Neural progenitor cell (in vitro differentiated cells): ENCODE measurements around the gene PXDN. TPM values are rescaled to one million over a fixed set of nuclear protein-coding genes. Genes with fewer than 3 reads are reported as not detected.

ENCODE experiments used
- DNase-seq: peaks from one replicate; pipeline ENCODE4 v3.0.0-alpha.2; 2016; ENCODE audit warnings: low spot score
- H2AFZ ChIP-seq: fragments of 200-600 bp; sonication (generic); replicated peaks from 2 replicates; pipeline ENCODE4 v1.6.1; 2016; ENCODE audit warnings: antibody characterized with exemption
- H3F3A ChIP-seq: fragments of 200-600 bp; sonication (generic); 2 replicates; pipeline ENCODE4 v1.6.1; 2016; ENCODE audit warnings: antibody characterized with exemption, low read depth
- H3K27ac ChIP-seq: fragments of 200-600 bp; sonication (generic); 2 replicates; pipeline ENCODE4 v1.5.1; 2016; ENCODE audit warnings: mild to moderate bottlenecking
- H3K27me3 ChIP-seq: fragments of 200-600 bp; sonication (generic); 2 replicates; pipeline ENCODE4 v1.6.1; 2016; ENCODE audit warnings: mild to moderate bottlenecking, moderate library complexity
- H3K36me3 ChIP-seq: fragments of 200-600 bp; sonication (generic); 2 replicates; pipeline ENCODE4 v1.5.1; 2016
- H3K4me1 ChIP-seq: fragments of 200-600 bp; sonication (generic); 2 replicates; pipeline ENCODE4 v1.6.1; 2016; ENCODE audit warnings: mixed run types
- H3K4me2 ChIP-seq: fragments of 200-600 bp; sonication (generic); 2 replicates; pipeline ENCODE4 v1.6.1; 2016
- H3K4me3 ChIP-seq: fragments of 200-600 bp; sonication (generic); 2 replicates; pipeline ENCODE4 v1.5.1; 2016
- H3K79me2 ChIP-seq: fragments of 200-600 bp; sonication (generic); 2 replicates; pipeline ENCODE4 v1.6.1; 2016; ENCODE audit warnings: low read depth
- H3K9ac ChIP-seq: fragments of 200-600 bp; sonication (generic); 2 replicates; pipeline ENCODE4 v1.6.1; 2016
- H3K9me3 ChIP-seq: fragments of 200-600 bp; sonication (generic); 2 replicates; pipeline ENCODE4 v1.5.1; 2016; ENCODE audit warnings: low read depth
- H4K20me1 ChIP-seq: fragments of 200-600 bp; sonication (generic); 2 replicates; pipeline ENCODE4 v1.6.1; 2016; ENCODE audit warnings: low read depth
- H3K27ac Mint-ChIP-seq: 3 replicates; pipeline ENCODE4 v1.8.0; 2021; ENCODE audit warnings: mixed read lengths
- H3K27me3 Mint-ChIP-seq: 2 replicates; pipeline ENCODE4 v1.8.0; 2022; ENCODE audit warnings: low read depth, mild to moderate bottlenecking, inconsistent platforms, moderate library complexity, mixed read lengths; ENCODE audit not compliant: insufficient read depth
- H3K36me3 Mint-ChIP-seq: 3 replicates; pipeline ENCODE4 v1.8.0; 2021; ENCODE audit warnings: mixed read lengths
- H3K4me1 Mint-ChIP-seq: 3 replicates; pipeline ENCODE4 v1.8.0; 2021; ENCODE audit warnings: mixed read lengths
- H3K4me3 Mint-ChIP-seq: 3 replicates; pipeline ENCODE4 v1.8.0; 2021; ENCODE audit warnings: mild to moderate bottlenecking, moderate library complexity, mixed read lengths
- H3K9me3 Mint-ChIP-seq: 3 replicates; pipeline ENCODE4 v1.8.0; 2020; ENCODE audit warnings: mixed read lengths
- CTCF ChIP-seq: fragments of 200-600 bp; sonication (generic); IDR thresholded peaks from 2 replicates; pipeline ENCODE4 v1.5.1; 2017; ENCODE audit warnings: antibody characterized with exemption, mild to moderate bottlenecking
- EZH2 ChIP-seq: fragments of 200-600 bp; sonication (generic); IDR thresholded peaks from 2 replicates; pipeline ENCODE4 v1.6.1; 2017; ENCODE audit warnings: antibody characterized with exemption, mild to moderate bottlenecking, moderate library complexity
- EZH2phosphoT487 ChIP-seq: fragments of 200-600 bp; sonication (generic); IDR thresholded peaks from 2 replicates; pipeline ENCODE4 v1.6.1; 2017; ENCODE audit warnings: antibody characterized with exemption
- total RNA-seq: library from RNA; depleted of rRNA; stranded (reverse); fragments of >200 nt; gene quantifications from 2 replicates; pipeline ENCODE4 v1.2.3, GENCODE V29; 2015; ENCODE audit warnings: low replicate concordance

The PXDN gene
- total RNA-seq, 1 donor from 2014 or later = 118 TPM

DNA sequence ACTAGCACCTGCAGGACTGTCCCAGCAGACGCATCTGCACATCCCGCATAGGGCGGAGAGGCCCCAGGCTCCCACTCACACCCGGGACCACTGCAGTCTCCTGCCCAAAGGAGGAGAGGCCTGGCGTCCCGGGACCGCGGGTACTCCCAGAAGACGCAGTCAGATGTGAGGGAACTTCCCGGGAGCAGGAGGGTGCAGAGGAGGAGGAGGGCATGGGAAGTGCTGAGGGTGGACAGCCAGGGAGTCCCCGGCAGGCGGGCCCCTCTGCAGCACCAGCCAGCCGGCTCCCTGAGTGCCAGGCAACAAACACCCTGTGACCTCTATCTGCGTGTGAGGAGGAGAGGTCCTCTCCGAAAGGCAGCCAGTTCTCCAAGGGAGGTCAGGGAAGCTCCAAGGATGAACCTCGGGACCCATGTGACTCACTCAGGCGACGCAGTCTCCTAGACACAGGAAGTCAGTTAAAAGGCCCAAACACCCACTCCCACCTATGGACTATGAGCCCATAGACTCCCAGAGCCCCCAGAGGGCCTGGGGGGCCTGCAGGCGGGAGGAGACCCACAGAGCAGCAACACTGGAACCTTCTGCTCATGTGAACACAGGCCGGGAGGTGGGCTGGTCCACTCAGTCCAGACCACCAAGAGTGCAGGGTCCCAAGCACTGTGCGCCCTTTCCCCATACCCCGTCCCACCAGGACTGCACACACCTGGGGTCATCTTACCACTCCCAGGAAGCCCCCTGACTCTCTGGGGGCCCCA, 4.2 kb downstream of the PXDN start:
- DNase-seq = no peak
- no peak overlapping the region for H3K4me3 Mint-ChIP-seq
- Histone ChIP-seq H3F3A (peaks cover 13% of the 10 kb centered on the region), H3K9ac (no peak overlapping the region), H3K4me1 (peaks cover 12% of the 10 kb centered on the region), H2AFZ (no peak overlapping the region), H3K27ac (no peak overlapping the region), H3K79me2 (peaks cover 76% of the 10 kb centered on the region), H3K9me3 (no peaks in the 10 kb centered on the region), H3K36me3 (no peaks in the 10 kb centered on the region), H3K4me2 (no peak overlapping the region), H3K27me3 (peaks cover 20% of the 10 kb centered on the region), H4K20me1 (peaks cover 64% of the 10 kb centered on the region), H3K4me3 (no peak overlapping the region)
- TF ChIP-seq CTCF (no peak), EZH2phosphoT487 (no peak), EZH2 (no peak)
- no peak overlapping the region for H3K27ac Mint-ChIP-seq
- peaks cover 13% of the 10 kb centered on the region for H3K27me3 Mint-ChIP-seq
- peaks cover 30% of the 10 kb centered on the region for H3K36me3 Mint-ChIP-seq
- H3K4me1 Mint-ChIP-seq = peaks cover 21% of the 10 kb centered on the region
- H3K9me3 Mint-ChIP-seq = peaks cover 30% of the 10 kb centered on the region

GRCh38 chr2:1739322-1739957, 4.9 kb downstream of the PXDN start:
- H3K36me3 ChIP-seq = no peaks in the 10 kb centered on the region
- no peak overlapping the region for H3K27ac ChIP-seq
- no peak overlapping the region for H2AFZ ChIP-seq
- H3K79me2 ChIP-seq = peaks cover 82% of the 10 kb centered on the region
- no peaks in the 10 kb centered on the region for H3K9me3 ChIP-seq
- Mint-ChIP-seq H3K27ac (no peak overlapping the region), H3K4me1 (peaks cover 18% of the 10 kb centered on the region), H3K4me3 (no peak overlapping the region), H3K27me3 (peaks cover 11% of the 10 kb centered on the region), H3K9me3 (peaks cover 34% of the 10 kb centered on the region), H3K36me3 (peaks cover 33% of the 10 kb centered on the region)
- no peak for TF ChIP-seq EZH2phosphoT487
- no peak for TF ChIP-seq EZH2
- TF ChIP-seq CTCF = no peak
- peaks cover 64% of the 10 kb centered on the region for H4K20me1 ChIP-seq
- no peak overlapping the region for H3K4me3 ChIP-seq
- H3F3A ChIP-seq = peaks cover 8% of the 10 kb centered on the region
- no peak overlapping the region for H3K9ac ChIP-seq
- peaks cover 13% of the 10 kb centered on the region for H3K27me3 ChIP-seq
- peaks cover 12% of the 10 kb centered on the region for H3K4me1 ChIP-seq
- H3K4me2 ChIP-seq = no peak overlapping the region
- DNase-seq = no peak

GRCh38 chr2:1738646-1739302, 5.5 kb downstream of the PXDN start:
- Histone ChIP-seq H3K36me3 (no peaks in the 10 kb centered on the region), H4K20me1 (peaks cover 66% of the 10 kb centered on the region), H3K4me3 (no peak overlapping the region), H3K4me2 (no peak overlapping the region), H3F3A (peaks cover 8% of the 10 kb centered on the region), H3K27me3 (peaks cover 13% of the 10 kb centered on the region), H2AFZ (no peak overlapping the region), H3K9me3 (no peaks in the 10 kb centered on the region), H3K9ac (no peak overlapping the region), H3K27ac (no peak overlapping the region), H3K4me1 (peaks cover 12% of the 10 kb centered on the region), H3K79me2 (peaks cover 89% of the 10 kb centered on the region)
- H3K27ac Mint-ChIP-seq = no peak overlapping the region
- H3K9me3 Mint-ChIP-seq = peaks cover 38% of the 10 kb centered on the region
- H3K36me3 Mint-ChIP-seq = peaks cover 36% of the 10 kb centered on the region
- no peak for TF ChIP-seq EZH2
- no peak for TF ChIP-seq EZH2phosphoT487
- TF ChIP-seq CTCF = no peak
- no peak overlapping the region for H3K4me3 Mint-ChIP-seq
- peaks cover 18% of the 10 kb centered on the region for H3K4me1 Mint-ChIP-seq
- DNase-seq = no peak
- H3K27me3 Mint-ChIP-seq = peaks cover 10% of the 10 kb centered on the region
